ENCODE results near the gene SMYD3. TPM values are rescaled to one million over a fixed set of nuclear protein-coding genes. Genes with fewer than 3 reads are reported as not detected.

SMYD3 gene
- total and polyA plus RNA-seq, 9 of the 15 experiments (the other 6 are each of a cell fraction or from before 2014, with no cell fraction given): 128 to 440 (median 197) TPM

GRCh38 chr1:246164764-246165163 lies 342.3 kb downstream of the SMYD3 start:
- no peak overlapping the region for H3K4me2 ChIP-seq (ENCODE audit: insufficient read depth, low read length)
- ChIA-PET CTCF (ENCODE audit: low intra/inter-chr PET ratio) (no interaction called here), POLR2A (interaction anchor here (0.7 to 1.1 kb wide), 3 partner anchors 8 to 48 kb away, joined by 3 to 4 read pairs (median 3); no protein-coding TSS in a partner anchor)
- DNase-seq (ENCODE audit: extremely low read depth in 1 of 4, low spot score in 3 of 4) (no peak), FAIRE-seq (no peak), ATAC-seq (no peak)
- H3K9me1 ChIP-seq (ENCODE audit: control insufficient read depth, insufficient read depth, low read length): no peaks in the 10 kb centered on the region
- no peak overlapping the region for H3K4me3 ChIP-seq
- 92% methylated on average over 9 of the region's 9 CpGs for WGBS (ENCODE audit: insufficient coverage, low coverage, missing lambda C conversion rate)
- peaks cover 38% of the 10 kb centered on the region for H3K79me2 ChIP-seq (ENCODE audit: control insufficient read depth, insufficient read depth, low read length)
- TF ChIP-seq ETV5 (CRISPR knock-in tag; IDR thresholded peaks at IDR 0.05; ENCODE audit: low read depth) (0 out of 2 replicates have a peak, but pooled peaks have one; percentile 13), FOXK1 (CRISPR knock-in tag; IDR thresholded peaks at IDR 0.05; ENCODE audit: borderline replicate concordance) (no peak), ZNF124 (CRISPR knock-in tag; IDR thresholded peaks at IDR 0.05) (no peak), CEBPB (tag; IDR thresholded peaks at IDR 0.05) (peak; percentile 77), CEBPG (CRISPR knock-in tag; IDR thresholded peaks at IDR 0.05) (no peak), CEBPG (tag; conservative IDR thresholded peaks at IDR 0.05 in 1 of 2, IDR thresholded peaks at IDR 0.05 in 1 of 2) (peak; percentile 50 to 54; a peak in 2 of 4 replicates), LCOR (CRISPR knock-in tag; IDR thresholded peaks at IDR 0.05) (no peak)
- TF ChIP-seq, protein P1, sequence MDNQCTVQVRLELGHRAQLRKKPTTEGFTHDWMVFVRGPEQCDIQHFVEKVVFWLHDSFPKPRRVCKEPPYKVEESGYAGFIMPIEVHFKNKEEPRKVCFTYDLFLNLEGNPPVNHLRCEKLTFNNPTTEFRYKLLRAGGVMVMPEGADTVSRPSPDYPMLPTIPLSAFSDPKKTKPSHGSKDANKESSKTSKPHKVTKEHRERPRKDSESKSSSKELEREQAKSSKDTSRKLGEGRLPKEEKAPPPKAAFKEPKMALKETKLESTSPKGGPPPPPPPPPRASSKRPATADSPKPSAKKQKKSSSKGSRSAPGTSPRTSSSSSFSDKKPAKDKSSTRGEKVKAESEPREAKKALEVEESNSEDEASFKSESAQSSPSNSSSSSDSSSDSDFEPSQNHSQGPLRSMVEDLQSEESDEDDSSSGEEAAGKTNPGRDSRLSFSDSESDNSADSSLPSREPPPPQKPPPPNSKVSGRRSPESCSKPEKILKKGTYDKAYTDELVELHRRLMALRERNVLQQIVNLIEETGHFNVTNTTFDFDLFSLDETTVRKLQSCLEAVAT (IDR thresholded peaks at IDR 0.05): 0 out of 4 replicates have a peak, but pooled peaks of 1 of the 2 experiments have one; percentile 12
- intact Hi-C loops (cut with micrococcal nuclease): no loop called here
- BruUV-seq (replicated peaks): no TSS peak
- H3K27me3 ChIP-seq (ENCODE audit: control insufficient read depth in 2 of 2, insufficient read depth in 2 of 2, low read length in 2 of 2): no peaks in the 10 kb centered on the region; a peak in 1 of 5 replicates
- H2AFZ ChIP-seq (ENCODE audit: low read depth, low read length): no peak overlapping the region
- no peaks in the 10 kb centered on the region for H4K20me1 ChIP-seq (replicated peaks; ENCODE audit: control insufficient read depth, insufficient read depth, low read length)
- peaks cover 14 to 52% of the 10 kb centered on the region in 2 experiments for H3K4me1 ChIP-seq (replicated peaks in 1 of 2; ENCODE audit: control insufficient read depth in 2 of 2, insufficient read depth in 2 of 2, low read length in 2 of 2)
- peaks cover 4% of the 10 kb centered on the region; the same call in 2 of the 3 replicates for H3K36me3 ChIP-seq (ENCODE audit: control insufficient read depth, insufficient read depth, low read length)
- H3K9ac ChIP-seq (ENCODE audit: insufficient read depth in 1 of 2, low read depth in 2 of 2, low read length in 2 of 2): no peak overlapping the region
- no peaks in the 10 kb centered on the region for H3K9me3 ChIP-seq (replicated peaks; ENCODE audit: control insufficient read depth, insufficient read depth, low read depth, low read length)
- H3K27ac ChIP-seq (ENCODE audit: extremely low read depth, low read depth, low read length): peak overlapping the region; percentile 9; the same call in 1 of the 3 replicates
- in situ Hi-C loops (cut with MboI): no loop called here

Measured in K562 (cell line).